HG02852 (cell line): ENCODE results near the gene SART3.
"Not testable (repeated sequence)": the region's sequence is repeated elsewhere in the genome, so short reads cannot be mapped to it uniquely, and the experiment has no call there.

Experiments used
- ATAC-seq: cut with Tn5 transposase; IDR thresholded peaks from one replicate; pipeline ENCODE4 v1.9.1; 2021; ENCODE audit warnings: mild to moderate bottlenecking, moderate library complexity; ENCODE audit not compliant: unreplicated experiment

The SART3 gene

GRCh38 chr12:108498136-108498535, 62.8 kb downstream of the SART3 start:
- no peak for ATAC-seq

- no peak for ATAC-seq
These were observed 65.0 kb downstream of the SART3 start for GRCh38 chr12:108495823-108496579.

GRCh38 chr12:108495054-108495453, 65.9 kb downstream of the SART3 start:
- no peak for ATAC-seq

- ATAC-seq: no peak
These were observed 69.7 kb downstream of the SART3 start for GRCh38 chr12:108491256-108491655.

GRCh38 chr12:108487029-108487428, 73.9 kb downstream of the SART3 start:
- not testable (repeated sequence) for ATAC-seq

GRCh38 chr12:108485371-108485770, 75.6 kb downstream of the SART3 start:
- ATAC-seq: not testable (repeated sequence)

- ATAC-seq: no peak
These were observed 76.1 kb downstream of the SART3 start for GRCh38 chr12:108484845-108485244.

GRCh38 chr12:108484431-108484830, 76.5 kb downstream of the SART3 start:
- no peak for ATAC-seq

GRCh38 chr12:108483213-108484059, 77.5 kb downstream of the SART3 start:
- ATAC-seq: no peak

- ATAC-seq: no peak
These were observed 78.2 kb downstream of the SART3 start for GRCh38 chr12:108482717-108483212.

GRCh38 chr12:108479364-108480070, 81.5 kb downstream of the SART3 start:
- ATAC-seq: no peak

- no peak for ATAC-seq
These were observed 82.3 kb downstream of the SART3 start for GRCh38 chr12:108478611-108479206.

- ATAC-seq: no peak
These were observed 83.1 kb downstream of the SART3 start for GRCh38 chr12:108477881-108478259.

- ATAC-seq: no peak
These were observed 83.7 kb downstream of the SART3 start for GRCh38 chr12:108477055-108477880.

- ATAC-seq: no peak
These were observed 85.6 kb downstream of the SART3 start for GRCh38 chr12:108475396-108475795.

- ATAC-seq: no peak
These were observed 87.4 kb downstream of the SART3 start for GRCh38 chr12:108473400-108474055.
